GM12878 (cell line): Measurements from ENCODE around the gene FAM156B. TPM values are rescaled to one million over a fixed set of nuclear protein-coding genes. Genes with fewer than 3 reads are reported as not detected.
"Not testable (repeated sequence)": the region's sequence is repeated elsewhere in the genome, so short reads cannot be mapped to it uniquely, and the experiment has no call there.

Experiments
- ATAC-seq: fragments of 200-7000 bp; cut with Tn5 transposase; 3 replicates; pipeline ENCODE4 v1.9.1; 2020; ENCODE audit warnings: mild to moderate bottlenecking, moderate library complexity
- BruUV-seq: library from RNA; stranded (reverse); fragments of 400-500 nt; replicated peaks from 2 replicates; lab custom pipeline; 2021; lab: Mats Ljungman, UMichigan
- CTCF ChIA-PET: fragments of 300-600 bp; sonication (Branson Sonifier 250); formaldehyde crosslinking; extraction: SDS; loops from one replicate; lab custom pipeline; 2021; ENCODE audit warnings: inconsistent platforms; lab: Yijun Ruan, JAX
- POLR2A ChIA-PET: fragments of 350-600 bp; formaldehyde crosslinking; extraction: SDS; loops from one replicate; lab custom pipeline; 2021; ENCODE audit warnings: inconsistent platforms; lab: Charles Lee
- RAD21 ChIA-PET: fragments of 300-600 bp; sonication (Branson Sonifier 250); formaldehyde crosslinking; loops from one replicate; lab custom pipeline; 2023; ENCODE audit warnings: antibody characterized with exemption; ENCODE audit not compliant: unreplicated experiment; lab: Charles Lee
- SMC1A ChIA-PET: fragments of 300-600 bp; sonication (Branson Sonifier 250); formaldehyde crosslinking; loops from one replicate; lab custom pipeline; 2023; ENCODE audit not compliant: unreplicated experiment, uncharacterized antibody; lab: Charles Lee
- DNase-seq: peaks from one replicate; pipeline ENCODE4 v3.0.0-alpha.2; 2011; ENCODE audit warnings: low read depth, low spot score
- FAIRE-seq: peaks from 3 replicates; lab custom pipeline; 2011; peaks lifted over from hg19 to GRCh38; lab: Jason Lieb, UNC
- H2AFZ ChIP-seq: 2 replicates; pipeline ENCODE4 v1.6.0; 2011; ENCODE audit warnings: low read depth, low read length, control low read depth; ENCODE audit not compliant: control insufficient read depth
- H3K27ac ChIP-seq: 2 replicates; pipeline ENCODE4 v1.5.1; 2011; ENCODE audit warnings: control low read depth; ENCODE audit not compliant: control insufficient read depth, insufficient read depth
- H3K27me3 ChIP-seq, 2 experiments: replicated peaks in 1 of 2; 2 replicates each; pipeline versions ENCODE4 v1.6.0 to v1.6.1; 2011; ENCODE audit warnings: low read length in 1 of 2; ENCODE audit not compliant: control insufficient read depth in 2 of 2, insufficient read depth in 2 of 2
- H3K36me3 ChIP-seq, 2 experiments: 2 replicates each; pipeline ENCODE4 v1.5.1; 2011; ENCODE audit warnings: low read length in 1 of 2; ENCODE audit not compliant: control insufficient read depth in 2 of 2, insufficient read depth in 2 of 2
- H3K4me1 ChIP-seq: 2 replicates; pipeline ENCODE4 v1.6.1; 2011; ENCODE audit warnings: mild to moderate bottlenecking, low read length, moderate library complexity, mixed read lengths; ENCODE audit not compliant: control insufficient read depth, insufficient read depth
- H3K4me2 ChIP-seq: 2 replicates; pipeline ENCODE4 v1.6.0; 2011; ENCODE audit warnings: control low read depth; ENCODE audit not compliant: control insufficient read depth, insufficient read depth
- H3K4me3 ChIP-seq: fragments of 200-600 bp; sonication (generic); 2 replicates; pipeline ENCODE4 v1.5.1; 2016
- H3K79me2 ChIP-seq: 2 replicates; pipeline ENCODE4 v1.6.0; 2011; ENCODE audit warnings: low read length; ENCODE audit not compliant: control insufficient read depth, insufficient read depth
- H3K9ac ChIP-seq: 2 replicates; pipeline ENCODE4 v1.8.0; 2011; ENCODE audit warnings: low read length, control low read depth, mixed read lengths; ENCODE audit not compliant: control insufficient read depth, insufficient read depth
- H3K9me3 ChIP-seq: replicated peaks from 3 replicates; pipeline ENCODE4 v1.5.1; 2011; ENCODE audit warnings: mild to moderate bottlenecking, low read length; ENCODE audit not compliant: control insufficient read depth, insufficient read depth
- H4K20me1 ChIP-seq: 2 replicates; pipeline ENCODE4 v1.6.0; 2011; ENCODE audit not compliant: control insufficient read depth, insufficient read depth
- GABPA ChIP-seq: IDR thresholded peaks from 2 replicates; pipeline ENCODE4 v1.6.1; 2014; ENCODE audit warnings: antibody characterized with exemption, low read depth, mild to moderate bottlenecking, inconsistent platforms
- HDGF ChIP-seq: fragments of 450-650 bp; IDR thresholded peaks from 2 replicates; pipeline ENCODE4 v1.6.1; 2016; ENCODE audit warnings: antibody characterized with exemption
- LARP7 ChIP-seq: fragments of 450-650 bp; IDR thresholded peaks from 2 replicates; pipeline ENCODE4 v1.6.1; 2017; ENCODE audit warnings: mild to moderate bottlenecking
- SMARCA5 ChIP-seq: fragments of 450-650 bp; IDR thresholded peaks from 2 replicates; pipeline ENCODE4 v1.6.1; 2017; ENCODE audit warnings: mild to moderate bottlenecking
- SUPT20H ChIP-seq: IDR thresholded peaks from 2 replicates; pipeline ENCODE4 v1.6.1; 2011; ENCODE audit warnings: low read depth, mild to moderate bottlenecking, low read length, moderate library complexity, borderline replicate concordance; ENCODE audit not compliant: control insufficient read depth
- TCF3 ChIP-seq: IDR thresholded peaks from 2 replicates; pipeline ENCODE4 v1.6.1; 2012; ENCODE audit warnings: low read depth, mild to moderate bottlenecking, low read length, borderline replicate concordance; ENCODE audit not compliant: insufficient read depth
- YY1 ChIP-seq: IDR thresholded peaks from 2 replicates; pipeline ENCODE4 v1.6.1; 2011; ENCODE audit warnings: low read depth, mild to moderate bottlenecking, low read length
- ZZZ3 ChIP-seq: IDR thresholded peaks from 2 replicates; pipeline ENCODE4 v1.6.1; 2011; ENCODE audit warnings: low read depth; ENCODE audit not compliant: control insufficient read depth, insufficient read length
- WGBS: methylation state at CpG from one replicate; pipeline ENCODE4 v1.1.6; 2016; ENCODE audit warnings: low lambda C conversion rate; ENCODE audit not compliant: insufficient replicate concordance, insufficient coverage; ENCODE audit errors: missing lambda C conversion rate; 5-methylcytosine and 5-hydroxymethylcytosine counted together
- in situ Hi-C: fragments of 300-500 bp; cut with MboI; formaldehyde crosslinking; loops from 9 replicates; pipeline ENCODE4 v1.14.3; 2018; ENCODE audit warnings: mixed read lengths
- intact Hi-C: fragments of 100-400 bp; cut with micrococcal nuclease; formaldehyde crosslinking; loops from one replicate; pipeline ENCODE4 v1.14.2; 2022; ENCODE audit not compliant: unreplicated experiment
- polyA plus RNA-seq, 11 experiments: library from polyadenylated mRNA; depleted of rRNA in 4 of 11; unstranded in 6 of 11; stranded (reverse) in 5 of 11; fragments of >200 nt; fragmentation: Nextera tagmentation in 4 of 11; fragmentation: Illumina TruSeq in 1 of 11; extraction: Ambion mirVana in 4 of 11; extraction: Trizol in 1 of 11; gene quantifications; 1 replicate in 1 of 11; 2 replicates in 10 of 11; pipeline versions ENCODE4 v1.2.1 to v1.2.3, GENCODE V29; 2011 to 2016; ENCODE audit warnings: inconsistent platforms in 2 of 11, missing spikeins in 2 of 11, low read depth in 1 of 11
- total RNA-seq, 4 experiments: library from RNA; depleted of rRNA in 3 of 4; stranded (reverse); fragments of >200 nt in 3 of 4; fragmentation: Illumina TruSeq in 1 of 4; extraction: Trizol in 1 of 4; gene quantifications; 2 replicates each; pipeline versions ENCODE4 v1.2.1 to v1.2.3, GENCODE V29; 2013 to 2021

The FAM156B gene
- total and polyA plus RNA-seq, 10 of the 15 experiments (the other 5 are each of a cell fraction or from before 2014, with no cell fraction given): 0.53 to 27.9 (median 16.8) TPM

DNA sequence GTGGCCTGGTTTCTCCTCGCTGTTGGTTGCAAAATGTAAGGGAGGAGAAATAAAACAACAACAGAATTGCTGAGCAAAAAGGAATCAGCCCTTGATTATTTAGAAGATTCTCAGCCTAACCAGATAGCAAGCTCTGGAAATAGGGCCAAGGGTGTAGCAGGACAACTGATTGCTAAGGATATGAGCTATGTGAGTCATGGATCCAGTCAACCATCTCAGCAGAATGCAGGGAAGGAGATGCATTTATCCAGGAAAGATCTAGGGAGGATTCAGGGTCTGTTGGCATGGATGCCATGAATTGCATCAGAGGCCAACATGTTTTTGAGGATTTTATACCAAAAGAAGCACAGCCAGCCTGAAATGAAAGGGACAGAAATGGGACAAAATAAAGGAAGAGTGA is 27.1 kb upstream of the FAM156B start:
- POLR2A ChIA-PET: no interaction called here

DNA sequence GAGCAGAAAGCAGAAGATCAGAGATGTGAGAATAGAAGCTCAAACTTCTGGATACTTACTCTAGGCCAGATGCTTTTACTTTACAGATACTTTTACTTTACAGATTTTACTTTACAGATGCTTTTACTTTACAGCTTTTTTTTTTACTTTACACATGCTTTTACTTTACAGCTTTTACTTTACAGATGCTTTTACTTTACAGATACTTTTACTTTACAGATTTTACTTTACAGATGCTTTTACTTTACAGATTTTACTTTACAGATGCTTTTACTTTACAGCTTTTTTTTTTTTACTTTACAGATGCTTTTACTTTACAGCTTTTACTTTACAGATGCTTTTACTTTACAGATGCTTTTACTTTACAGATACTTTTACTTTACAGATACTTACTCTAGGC is 23.3 kb upstream of the FAM156B start:
- H3K4me1 ChIP-seq, CTCF ChIA-PET, RAD21 ChIA-PET, H3K36me3 ChIP-seq, intact Hi-C loops, ATAC-seq, H3K9me3 ChIP-seq, H3K9ac ChIP-seq, H2AFZ ChIP-seq, H3K4me2 ChIP-seq, H3K27me3 ChIP-seq, in situ Hi-C loops, H3K4me3 ChIP-seq, DNase-seq, H3K27ac ChIP-seq, FAIRE-seq, POLR2A ChIA-PET, H3K79me2 ChIP-seq, BruUV-seq, H4K20me1 ChIP-seq: not testable (repeated sequence)
- SMC1A ChIA-PET: interaction anchor here (0.6 kb wide), 1 partner anchor 515 kb away, joined by 3 read pairs; no protein-coding TSS in a partner anchor

More for the DNA sequence above, 27.1 kb upstream of the FAM156B start:
- 6% methylated on average over 1 of the region's 1 CpG for WGBS
- Histone ChIP-seq H3K27me3 (no peaks in the 10 kb centered on the region; a peak in 1 of 4 replicates), H3K79me2 (no peaks in the 10 kb centered on the region), H2AFZ (no peak overlapping the region), H3K36me3 (no peaks in the 10 kb centered on the region), H4K20me1 (no peaks in the 10 kb centered on the region), H3K4me1 (no peaks in the 10 kb centered on the region), H3K4me2 (no peak overlapping the region), H3K4me3 (no peak overlapping the region), H3K9ac (no peak overlapping the region), H3K27ac (no peak overlapping the region), H3K9me3 (no peaks in the 10 kb centered on the region)
- no peak for TF ChIP-seq TCF3
- TF ChIP-seq LARP7: no peak
- no peak for TF ChIP-seq GABPA
- no peak for TF ChIP-seq SUPT20H
- no peak for TF ChIP-seq HDGF
- TF ChIP-seq YY1: no peak
- TF ChIP-seq ZZZ3: no peak
- no peak for TF ChIP-seq SMARCA5
- ATAC-seq (no peak), FAIRE-seq (no peak), DNase-seq (no peak)
- ChIA-PET SMC1A (no interaction called here), RAD21 (no interaction called here), CTCF (no interaction called here)
- in situ Hi-C loops (no loop called here), intact Hi-C loops (no loop called here)
- no TSS peak for BruUV-seq
